GM10266 (cell line): ENCODE data around the gene LINGO3.

Source experiments
- DNase-seq: peaks from one replicate; pipeline ENCODE4 v3.0.0; 2012; ENCODE audit errors: extremely low spot score
- TF ChIP-seq, protein P1 (sequence below): IDR thresholded peaks from 2 replicates; pipeline ENCODE4 v1.5.1; 2012; ENCODE audit warnings: mild to moderate bottlenecking, low read depth; ENCODE audit not compliant: control insufficient read depth, insufficient read depth; ENCODE audit errors: missing control alignments

LINGO3 gene

DNA sequence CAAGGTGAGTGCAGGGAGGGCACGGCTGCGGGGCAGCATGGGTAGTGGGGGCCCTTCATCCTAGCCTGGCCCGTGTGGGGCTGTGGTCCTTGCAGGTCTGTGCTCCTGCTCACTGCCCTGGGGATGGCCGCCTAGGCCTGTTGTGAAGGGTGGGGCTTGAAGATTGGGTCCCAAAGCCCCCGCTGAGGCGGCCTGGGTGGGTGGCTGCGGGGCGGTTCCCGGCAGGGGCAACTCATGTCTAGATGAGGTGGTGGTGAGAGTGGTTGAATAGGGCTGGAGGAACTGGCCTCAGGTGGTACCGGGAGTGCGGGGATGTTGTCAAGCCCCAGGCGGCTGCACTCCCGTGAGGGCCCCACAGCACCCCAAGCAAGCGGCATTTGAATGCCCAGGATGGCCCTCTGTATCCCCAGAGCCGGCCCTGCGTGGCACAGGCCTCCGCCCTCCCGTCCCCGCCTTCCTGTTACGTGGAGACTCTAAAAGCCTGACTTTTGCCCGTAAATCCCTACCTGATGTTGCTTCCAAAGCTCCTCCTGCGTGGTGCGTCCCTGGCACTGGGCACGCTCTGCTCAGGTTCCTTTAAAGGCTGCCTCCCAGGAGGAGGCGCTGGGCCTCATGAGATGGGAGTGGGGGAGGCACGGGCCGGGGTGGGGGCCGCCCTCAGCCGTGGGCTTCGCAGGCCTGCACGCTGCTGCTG is 35.5 kb upstream of the LINGO3 start:
- no peak for DNase-seq
- TF ChIP-seq, protein P1, sequence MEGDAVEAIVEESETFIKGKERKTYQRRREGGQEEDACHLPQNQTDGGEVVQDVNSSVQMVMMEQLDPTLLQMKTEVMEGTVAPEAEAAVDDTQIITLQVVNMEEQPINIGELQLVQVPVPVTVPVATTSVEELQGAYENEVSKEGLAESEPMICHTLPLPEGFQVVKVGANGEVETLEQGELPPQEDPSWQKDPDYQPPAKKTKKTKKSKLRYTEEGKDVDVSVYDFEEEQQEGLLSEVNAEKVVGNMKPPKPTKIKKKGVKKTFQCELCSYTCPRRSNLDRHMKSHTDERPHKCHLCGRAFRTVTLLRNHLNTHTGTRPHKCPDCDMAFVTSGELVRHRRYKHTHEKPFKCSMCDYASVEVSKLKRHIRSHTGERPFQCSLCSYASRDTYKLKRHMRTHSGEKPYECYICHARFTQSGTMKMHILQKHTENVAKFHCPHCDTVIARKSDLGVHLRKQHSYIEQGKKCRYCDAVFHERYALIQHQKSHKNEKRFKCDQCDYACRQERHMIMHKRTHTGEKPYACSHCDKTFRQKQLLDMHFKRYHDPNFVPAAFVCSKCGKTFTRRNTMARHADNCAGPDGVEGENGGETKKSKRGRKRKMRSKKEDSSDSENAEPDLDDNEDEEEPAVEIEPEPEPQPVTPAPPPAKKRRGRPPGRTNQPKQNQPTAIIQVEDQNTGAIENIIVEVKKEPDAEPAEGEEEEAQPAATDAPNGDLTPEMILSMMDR = no peak

- no peak for DNase-seq
- TF ChIP-seq, protein P1 = no peak
These were observed 34.8 kb upstream of the LINGO3 start for GRCh38 chr19:2342656-2343288.

DNA sequence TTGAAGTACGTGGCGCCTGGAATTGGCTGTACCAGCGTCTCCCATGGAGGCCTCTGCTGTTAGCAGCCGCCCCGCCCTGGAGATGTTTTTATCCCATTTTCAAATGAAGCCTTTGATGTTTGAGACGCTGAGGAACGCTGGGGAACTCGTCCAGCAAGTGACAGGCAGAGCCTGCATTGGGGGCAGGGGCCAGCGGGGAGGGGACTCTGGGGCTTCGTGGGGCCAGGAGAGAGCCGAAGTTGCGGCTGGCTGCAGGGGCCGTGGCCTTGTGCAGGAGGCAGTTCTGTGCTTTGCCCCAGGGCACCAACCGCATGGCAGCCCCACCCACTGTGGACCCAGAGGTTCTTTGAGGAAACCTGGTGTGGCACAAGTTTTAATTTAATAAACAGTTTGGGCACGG is 34.0 kb upstream of the LINGO3 start:
- TF ChIP-seq, protein P1 = no peak
- DNase-seq = no peak

- no peak for DNase-seq
- TF ChIP-seq, protein P1 = no peak
These were observed 33.3 kb upstream of the LINGO3 start for GRCh38 chr19:2341244-2341751.

DNA sequence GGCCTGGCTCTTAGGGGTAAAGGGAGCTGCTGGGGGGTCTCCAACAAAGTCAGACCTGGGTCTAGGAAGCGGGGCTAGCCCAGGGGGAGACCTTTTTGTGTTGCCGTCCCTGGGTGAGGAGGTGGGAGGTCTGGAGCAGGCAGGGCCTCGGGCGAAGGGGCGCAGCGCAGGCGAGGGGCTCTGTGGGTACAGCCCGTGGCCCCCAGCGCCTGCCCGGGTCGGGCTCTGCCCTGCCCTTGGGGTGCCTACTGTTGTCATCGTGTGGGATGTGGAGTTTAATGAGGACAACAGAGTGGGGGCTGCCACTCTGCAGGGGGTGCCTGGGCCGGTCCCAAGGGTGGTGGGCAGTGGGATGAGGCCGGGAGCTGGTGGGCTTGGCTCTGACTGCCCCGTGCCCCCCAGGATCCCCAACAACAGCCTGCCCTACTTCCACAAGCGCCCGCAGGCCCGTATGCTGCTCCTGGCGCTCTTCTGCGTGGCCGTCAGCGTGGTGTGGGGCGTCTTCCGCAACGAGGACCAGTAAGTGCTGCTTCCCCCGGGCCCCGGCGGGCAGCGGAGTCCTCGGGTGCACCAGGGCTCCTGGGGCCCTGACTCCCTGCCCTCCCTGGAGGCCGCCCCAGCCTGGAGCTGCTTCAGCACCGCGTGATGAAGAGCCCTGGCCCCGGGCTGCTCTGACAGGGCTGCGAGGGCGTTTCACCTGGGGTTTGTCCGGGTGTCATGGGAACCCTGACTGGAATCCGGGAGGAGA is 32.7 kb upstream of the LINGO3 start:
- TF ChIP-seq, protein P1 = no peak
- no peak for DNase-seq

GRCh38 chr19:2339644-2340310 is 31.8 kb upstream of the LINGO3 start:
- TF ChIP-seq, protein P1 = no peak
- no peak for DNase-seq
